Smooth muscle cell (in vitro differentiated cells): ENCODE data around the gene TTC7B. TPM values are rescaled to one million over a fixed set of nuclear protein-coding genes. Genes with fewer than 3 reads are reported as not detected.

ENCODE experiments used
- DNase-seq: peaks from one replicate; lab custom pipeline; 2025; ENCODE audit not compliant: unreplicated experiment; lab: John Stamatoyannopoulos, UW
- H2AFZ ChIP-seq: fragments of 200-600 bp; sonication (generic); 2 replicates; pipeline ENCODE4 v1.6.0; 2016; ENCODE audit warnings: antibody characterized with exemption, low read depth, mild to moderate bottlenecking
- H3F3A ChIP-seq: fragments of 200-600 bp; sonication (generic); 2 replicates; pipeline ENCODE4 v1.6.0; 2017; ENCODE audit warnings: antibody characterized with exemption, low read depth
- H3K27ac ChIP-seq: fragments of 200-600 bp; sonication (generic); 2 replicates; pipeline ENCODE4 v1.5.1; 2016; ENCODE audit warnings: low read depth, mild to moderate bottlenecking
- H3K27me3 ChIP-seq: fragments of 200-600 bp; sonication (generic); 2 replicates; pipeline ENCODE4 v1.6.1; 2016; ENCODE audit warnings: low read depth, mild to moderate bottlenecking
- H3K36me3 ChIP-seq: fragments of 200-600 bp; sonication (generic); 2 replicates; pipeline ENCODE4 v1.5.1; 2016; ENCODE audit warnings: low read depth
- H3K4me1 ChIP-seq: fragments of 200-600 bp; sonication (generic); 2 replicates; pipeline ENCODE4 v1.5.1; 2016; ENCODE audit warnings: low read depth
- H3K4me2 ChIP-seq: fragments of 200-600 bp; sonication (generic); 2 replicates; pipeline ENCODE4 v1.6.0; 2016; ENCODE audit warnings: mild to moderate bottlenecking
- H3K4me3 ChIP-seq: fragments of 200-600 bp; sonication (generic); 2 replicates; pipeline ENCODE4 v1.5.1; 2016; ENCODE audit warnings: mild to moderate bottlenecking
- H3K79me2 ChIP-seq: fragments of 200-600 bp; sonication (generic); 2 replicates; pipeline ENCODE4 v1.6.0; 2016; ENCODE audit warnings: low read depth, mild to moderate bottlenecking
- H3K9ac ChIP-seq: fragments of 200-600 bp; sonication (generic); 2 replicates; pipeline ENCODE4 v1.6.0; 2016; ENCODE audit warnings: low read depth
- H3K9me3 ChIP-seq: fragments of 200-600 bp; sonication (generic); replicated peaks from 2 replicates; pipeline ENCODE4 v1.5.1; 2016; ENCODE audit warnings: low read depth
- H4K20me1 ChIP-seq: fragments of 200-600 bp; sonication (generic); 2 replicates; pipeline ENCODE4 v1.6.0; 2016; ENCODE audit warnings: low read depth
- CTCF ChIP-seq: fragments of 200-600 bp; sonication (generic); IDR thresholded peaks from 2 replicates; pipeline ENCODE4 v1.5.1; 2017; ENCODE audit warnings: borderline replicate concordance, mild to moderate bottlenecking, antibody characterized with exemption; ENCODE audit not compliant: insufficient read depth, poor library complexity, severe bottlenecking
- WGBS: methylation state at CpG from one replicate; pipeline ENCODE4 v1.1.7; 2016; ENCODE audit warnings: low lambda C conversion rate; 5-methylcytosine and 5-hydroxymethylcytosine counted together
- polyA plus RNA-seq: library from polyadenylated mRNA; unstranded; fragments of >200 nt; fragmentation: Nextera tagmentation; extraction: Ambion mirVana; gene quantifications from 2 replicates; pipeline ENCODE4 v1.2.1, GENCODE V29; 2016
- total RNA-seq: library from RNA; depleted of rRNA; stranded (reverse); fragments of >200 nt; gene quantifications from 2 replicates; pipeline ENCODE4 v1.2.3, GENCODE V29; 2014

TTC7B gene
- total and polyA plus RNA-seq, 2 experiments from 2014 or later, result 22.1 to 54.1 TPM

- H3F3A ChIP-seq, result no peaks in the 10 kb centered on the region
- H3K9me3 ChIP-seq, result no peaks in the 10 kb centered on the region
- no peak overlapping the region for H2AFZ ChIP-seq
- no peak overlapping the region for H3K9ac ChIP-seq
- H3K36me3 ChIP-seq, result no peaks in the 10 kb centered on the region
- no peaks in the 10 kb centered on the region for H3K27me3 ChIP-seq
- H3K4me2 ChIP-seq, result no peak overlapping the region
- 95% methylated on average over 6 of the region's 6 CpGs for WGBS
- no peaks in the 10 kb centered on the region for H4K20me1 ChIP-seq
- no peak for TF ChIP-seq CTCF
- no peak overlapping the region for H3K4me3 ChIP-seq
- no peak for DNase-seq
- no peak overlapping the region for H3K27ac ChIP-seq
- no peaks in the 10 kb centered on the region for H3K79me2 ChIP-seq
- H3K4me1 ChIP-seq, result no peaks in the 10 kb centered on the region
Observed at GRCh38 chr14:90543876-90544275, 272.4 kb downstream of the TTC7B start.

GRCh38 chr14:90541076-90541634 is 275.1 kb downstream of the TTC7B start:
- no peak for DNase-seq
- H3K9me3 ChIP-seq, result no peaks in the 10 kb centered on the region
- H3K36me3 ChIP-seq, result no peaks in the 10 kb centered on the region
- no peaks in the 10 kb centered on the region for H3K4me1 ChIP-seq
- H3K9ac ChIP-seq, result no peak overlapping the region
- H3K79me2 ChIP-seq, result no peaks in the 10 kb centered on the region
- H3K4me2 ChIP-seq, result no peak overlapping the region
- no peak overlapping the region for H3K4me3 ChIP-seq
- no peaks in the 10 kb centered on the region for H3F3A ChIP-seq
- no peaks in the 10 kb centered on the region for H3K27me3 ChIP-seq
- H3K27ac ChIP-seq, result no peak overlapping the region
- WGBS, result 98% methylated on average over 26 of the region's 26 CpGs
- no peak for TF ChIP-seq CTCF
- no peaks in the 10 kb centered on the region for H4K20me1 ChIP-seq
- H2AFZ ChIP-seq, result no peak overlapping the region

- Histone ChIP-seq H3K4me2 (no peak overlapping the region), H3K27me3 (no peaks in the 10 kb centered on the region), H3K36me3 (no peaks in the 10 kb centered on the region), H3K9me3 (no peaks in the 10 kb centered on the region), H3F3A (no peaks in the 10 kb centered on the region), H3K79me2 (no peaks in the 10 kb centered on the region), H2AFZ (no peak overlapping the region), H3K27ac (no peak overlapping the region), H3K9ac (no peak overlapping the region), H3K4me3 (no peak overlapping the region), H4K20me1 (no peaks in the 10 kb centered on the region), H3K4me1 (no peaks in the 10 kb centered on the region)
- DNase-seq, result no peak
- WGBS, result 98% methylated on average over 4 of the region's 4 CpGs
- TF ChIP-seq CTCF, result no peak
Observed at GRCh38 chr14:90540437-90540836, 275.8 kb downstream of the TTC7B start.

- Histone ChIP-seq H4K20me1 (no peaks in the 10 kb centered on the region), H3F3A (no peaks in the 10 kb centered on the region), H3K4me1 (no peaks in the 10 kb centered on the region), H3K27me3 (no peaks in the 10 kb centered on the region), H2AFZ (no peak overlapping the region), H3K4me3 (no peak overlapping the region), H3K27ac (no peak overlapping the region), H3K36me3 (no peaks in the 10 kb centered on the region), H3K4me2 (no peak overlapping the region), H3K79me2 (no peaks in the 10 kb centered on the region), H3K9ac (no peak overlapping the region), H3K9me3 (no peaks in the 10 kb centered on the region)
- TF ChIP-seq CTCF, result no peak
- 96% methylated on average over 12 of the region's 12 CpGs for WGBS
- no peak for DNase-seq
Observed at GRCh38 chr14:90539996-90540395, 276.2 kb downstream of the TTC7B start.
